Measurements from ENCODE around the gene TRMU. TPM values are rescaled to one million over a fixed set of nuclear protein-coding genes. Genes with fewer than 3 reads are reported as not detected.
"Not testable (repeated sequence)": the region's sequence is repeated elsewhere in the genome, so short reads cannot be mapped to it uniquely, and the experiment has no call there.

TRMU gene
- polyA plus RNA-seq, 10 donors = 20.2 to 37.8 (median 30.6) TPM

- DNase-seq = no peak
Measured at GRCh38 chr22:46382524-46382923, 47.0 kb downstream of the TRMU start.

DNA sequence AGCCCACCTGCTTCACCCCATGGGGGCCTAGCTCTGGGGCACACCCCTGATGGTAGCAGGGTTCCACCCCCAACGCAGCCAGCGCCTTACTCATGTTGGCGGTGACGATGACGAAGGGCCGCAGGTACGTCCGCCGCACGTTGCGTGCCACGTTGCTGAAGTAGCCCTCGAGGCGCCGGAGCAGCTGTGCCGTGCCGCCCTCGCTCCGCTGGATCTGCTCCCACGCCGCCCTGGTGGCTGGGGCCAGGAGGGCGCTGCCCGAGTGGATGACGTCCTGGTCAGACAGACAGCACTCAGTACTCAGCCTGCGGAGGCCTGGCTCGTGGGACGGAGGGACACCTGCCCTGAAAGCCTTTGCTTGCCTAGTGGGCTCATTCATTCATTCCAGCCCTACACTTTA is 50.8 kb downstream of the TRMU start:
- no peak for DNase-seq

- DNase-seq = no peak
Measured at GRCh38 chr22:46387748-46388147, 52.2 kb downstream of the TRMU start.

DNA sequence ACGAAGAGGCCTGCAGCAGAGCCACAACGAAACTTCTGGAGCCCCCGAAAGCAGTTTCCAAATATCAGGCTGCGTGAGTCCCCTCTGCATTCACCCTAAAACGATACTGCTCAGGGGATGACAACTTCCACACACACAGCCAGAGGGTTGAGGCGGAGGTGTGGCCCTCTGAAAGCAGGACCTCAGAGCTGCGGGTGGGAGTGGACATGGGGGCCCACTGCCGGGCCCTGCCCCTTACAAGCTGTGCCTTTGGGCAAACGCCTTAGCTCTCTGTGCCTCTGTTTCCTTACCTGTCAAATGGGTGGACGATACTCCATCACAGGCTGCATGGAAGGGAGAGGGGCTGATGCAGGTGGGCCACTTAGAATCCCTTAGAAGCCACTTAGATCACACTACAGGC is 53.1 kb downstream of the TRMU start:
- DNase-seq = no peak

GRCh38 chr22:46389081-46389480 is 53.6 kb downstream of the TRMU start:
- no peak for DNase-seq

- no peak for DNase-seq
Measured at GRCh38 chr22:46390105-46390651, 54.7 kb downstream of the TRMU start.

DNA sequence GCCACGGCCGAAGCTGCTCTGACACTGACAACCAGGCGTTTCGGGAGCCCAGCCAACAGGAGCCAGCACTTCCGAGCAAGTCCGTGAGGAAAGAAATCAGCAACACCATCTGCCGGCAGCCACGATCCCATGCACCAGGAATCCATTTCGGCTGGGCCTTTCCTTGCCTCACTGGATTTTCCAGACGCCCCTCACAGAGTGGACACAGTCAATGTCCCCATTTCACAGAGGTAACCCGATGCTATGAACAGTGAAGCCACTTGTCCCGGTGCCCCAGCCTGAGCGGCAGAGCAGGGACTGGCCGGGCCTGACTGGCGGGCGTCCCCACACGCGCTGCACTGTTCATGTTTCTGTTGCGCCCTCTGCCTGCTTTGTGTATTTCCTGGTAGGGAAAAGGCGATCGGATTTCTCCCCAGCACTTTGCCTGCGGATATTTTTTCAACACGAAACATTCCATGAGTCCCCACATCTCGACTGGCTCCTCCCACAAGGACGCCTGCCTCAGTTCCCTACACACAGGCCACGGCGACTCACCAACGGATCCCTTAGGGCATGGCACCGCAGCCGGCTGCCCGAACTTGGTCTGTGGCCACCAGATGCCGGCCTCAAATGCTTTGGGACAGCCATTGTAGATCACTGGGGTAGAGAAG is 55.3 kb downstream of the TRMU start:
- DNase-seq = peak; percentile 72 to 91 (median 84)

GRCh38 chr22:46391486-46392136 is 56.1 kb downstream of the TRMU start:
- DNase-seq = no peak

- no peak for DNase-seq
Measured at GRCh38 chr22:46392137-46392844, 56.8 kb downstream of the TRMU start.

DNA sequence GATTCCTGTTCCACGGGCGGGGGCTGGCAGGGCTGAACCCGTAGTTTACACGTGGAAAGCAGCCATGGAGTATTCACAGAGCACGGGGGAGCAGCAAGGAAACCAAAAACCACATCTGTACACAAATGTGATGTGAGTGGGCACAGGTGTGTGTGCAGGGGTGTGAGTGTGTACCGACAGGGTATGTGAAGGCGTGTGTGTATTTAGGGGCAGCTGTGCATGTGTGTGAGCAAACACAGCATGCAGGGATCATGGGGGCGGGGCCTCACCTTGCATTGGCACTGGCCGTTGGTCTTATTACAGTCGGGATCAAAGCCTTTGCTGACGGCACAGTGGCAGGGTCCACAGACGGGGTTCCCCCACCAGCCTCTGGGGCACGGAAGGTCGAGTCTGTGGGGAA is 58.4 kb downstream of the TRMU start:
- no peak for DNase-seq

DNA sequence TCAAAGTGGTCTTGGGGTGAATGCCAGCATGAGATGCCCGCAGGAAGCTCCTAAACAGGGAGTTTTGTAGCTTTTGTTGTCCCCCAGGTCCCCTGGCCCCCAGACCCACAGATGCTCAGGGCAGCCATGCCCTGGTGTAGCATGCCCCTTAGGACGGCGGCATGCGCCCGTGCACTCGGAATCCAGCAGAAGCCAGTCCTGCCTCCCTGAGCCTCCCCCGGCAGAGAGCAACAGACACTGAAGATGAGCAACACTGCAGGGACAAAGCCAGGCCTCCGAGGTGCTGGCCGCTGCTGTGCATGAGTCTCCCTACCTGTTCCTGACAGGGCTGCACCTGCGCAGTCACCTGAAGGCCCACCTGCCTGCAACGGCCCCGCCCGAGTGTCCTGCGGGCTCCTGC is 59.1 kb downstream of the TRMU start:
- no peak for DNase-seq

DNA sequence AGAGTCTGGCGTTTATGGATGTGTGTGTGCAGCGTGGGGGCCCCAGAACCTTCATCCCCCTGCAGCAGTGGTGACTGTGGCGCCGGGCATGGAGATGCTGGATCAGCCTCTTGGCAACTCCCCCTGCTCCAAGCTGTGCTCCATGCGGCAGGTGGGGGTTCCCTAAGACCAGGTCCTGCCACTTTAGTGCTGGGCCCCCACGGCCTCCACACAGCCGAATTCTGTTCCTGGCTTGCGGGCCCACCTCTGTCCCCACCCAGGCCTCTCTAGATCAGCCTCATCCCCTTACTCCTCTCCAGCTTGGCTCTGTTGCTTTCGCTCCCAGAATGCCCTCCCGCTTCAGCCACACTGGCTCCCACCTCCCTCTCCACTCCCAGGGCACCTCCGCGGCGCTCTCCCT is 59.6 kb downstream of the TRMU start:
- no peak for DNase-seq

- not testable (repeated sequence) for DNase-seq
Measured at GRCh38 chr22:46397049-46397448, 61.5 kb downstream of the TRMU start.

DNA sequence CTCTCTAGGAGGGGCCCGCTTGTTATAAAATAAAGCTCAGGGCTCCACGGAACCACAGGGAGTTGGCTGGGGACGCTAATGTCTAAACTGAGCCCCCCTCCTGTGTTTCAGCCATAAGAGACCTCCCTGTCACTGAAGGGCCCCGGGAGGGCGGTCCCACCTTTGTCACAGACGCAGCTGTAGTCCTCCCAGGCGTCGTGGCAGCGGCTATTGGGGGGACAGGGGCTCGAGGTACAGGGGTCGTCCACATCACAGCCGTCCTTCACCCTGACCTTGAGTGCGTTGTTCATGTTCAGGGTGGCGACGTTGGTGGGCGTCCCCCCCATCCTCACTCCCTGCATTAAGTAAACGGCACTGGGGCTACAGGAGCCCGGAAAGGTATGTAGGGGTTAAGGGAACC is 62.0 kb downstream of the TRMU start:
- no peak for DNase-seq

GRCh38 chr22:46397951-46398350 is 62.4 kb downstream of the TRMU start:
- no peak for DNase-seq

DNA sequence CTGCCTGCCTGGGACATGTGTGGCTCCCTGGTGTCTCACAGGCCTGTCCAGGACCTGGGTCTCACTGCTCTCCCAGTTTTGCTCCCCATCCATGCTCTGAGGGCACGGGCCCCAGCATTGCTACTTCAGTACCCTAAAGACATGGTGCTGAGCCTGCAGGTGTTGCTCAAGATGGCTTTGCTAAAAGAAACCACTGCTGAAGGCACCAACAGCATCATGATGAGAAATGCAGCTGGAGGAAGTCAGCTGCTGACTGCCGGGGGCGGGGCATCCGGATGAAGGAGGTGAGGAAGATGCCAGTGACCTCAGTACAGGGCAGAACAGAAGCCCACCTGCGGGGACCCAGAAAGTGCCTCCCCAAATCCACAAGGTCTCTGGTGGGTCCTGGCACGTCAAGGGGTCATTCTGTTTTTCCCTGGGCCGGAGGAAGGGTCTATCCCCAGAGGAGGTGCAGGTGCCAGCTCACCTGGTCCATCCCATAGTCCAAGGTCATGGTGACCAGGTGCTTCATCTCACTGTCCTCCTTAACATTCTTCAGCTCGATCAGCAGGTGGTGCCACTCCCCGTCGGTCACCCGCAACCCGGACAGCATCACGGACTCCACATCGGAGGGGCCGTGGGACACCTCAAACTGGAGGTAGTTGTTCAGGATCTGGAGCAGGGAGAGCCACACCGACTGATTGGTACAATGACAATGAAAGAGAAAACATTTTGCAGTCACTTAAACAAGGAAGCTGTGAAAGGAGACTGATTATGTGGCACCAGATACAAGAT is 63.9 kb downstream of the TRMU start:
- DNase-seq = no peak

DNA sequence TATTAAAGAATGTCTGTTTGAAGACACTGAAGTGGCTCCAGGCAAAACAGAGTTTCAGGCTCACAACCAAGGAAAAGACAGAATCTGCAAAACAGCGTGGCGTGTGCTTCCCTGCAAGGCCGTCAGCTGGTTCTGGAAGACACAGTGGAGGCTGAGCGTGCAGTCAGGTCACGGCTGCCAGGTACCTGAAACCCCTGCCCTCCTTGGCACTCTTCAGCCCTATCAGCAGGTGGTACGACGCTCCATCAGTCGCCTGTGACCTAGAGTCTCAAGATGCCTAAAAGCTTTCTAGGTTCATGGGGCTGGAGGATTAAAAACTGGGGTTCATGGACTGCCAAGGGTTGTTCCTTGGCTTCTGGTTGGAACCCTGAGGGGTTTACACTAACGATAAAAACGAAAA is 65.9 kb downstream of the TRMU start:
- no peak for DNase-seq

DNA sequence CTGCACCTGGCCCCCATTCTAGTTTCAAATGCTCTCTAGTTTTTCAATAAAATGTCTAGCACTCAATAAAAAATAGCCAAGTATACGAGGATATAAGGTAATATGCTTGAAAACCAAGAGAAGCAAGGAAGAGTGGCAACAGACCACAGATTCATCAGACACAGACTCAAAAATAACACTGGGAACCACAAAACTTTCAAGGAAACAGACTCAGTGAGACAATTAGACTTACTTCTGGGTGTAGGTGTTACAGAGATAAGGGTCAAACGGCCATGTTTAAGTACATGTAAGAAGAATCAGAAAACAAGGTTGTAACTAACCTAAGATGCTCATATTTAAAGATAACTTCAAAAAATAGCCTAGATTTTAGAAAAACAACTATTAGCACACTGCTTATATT is 67.0 kb downstream of the TRMU start:
- no peak for DNase-seq

GRCh38 chr22:46403880-46404279 is 68.4 kb downstream of the TRMU start:
- DNase-seq = not testable (repeated sequence)

DNA sequence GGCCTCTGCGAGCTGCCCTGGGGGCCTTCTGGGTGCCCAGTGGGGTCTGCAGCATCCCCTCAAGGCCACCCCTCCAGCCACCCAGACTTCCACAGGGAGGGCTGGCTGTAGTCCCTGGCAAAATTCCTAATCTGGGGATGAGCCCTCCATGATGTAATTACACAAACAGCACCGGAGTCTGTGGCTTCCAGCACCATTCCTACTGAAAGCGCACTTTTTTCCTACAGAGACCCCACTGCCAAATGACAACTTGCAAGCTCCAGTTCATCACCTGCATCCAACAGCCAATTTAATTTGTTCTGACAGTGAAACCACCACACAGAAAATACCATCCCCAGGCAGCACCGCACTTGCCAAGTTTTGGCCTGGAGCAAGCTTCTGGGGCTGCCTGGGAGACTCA is 70.4 kb downstream of the TRMU start:
- no peak for DNase-seq

DNA sequence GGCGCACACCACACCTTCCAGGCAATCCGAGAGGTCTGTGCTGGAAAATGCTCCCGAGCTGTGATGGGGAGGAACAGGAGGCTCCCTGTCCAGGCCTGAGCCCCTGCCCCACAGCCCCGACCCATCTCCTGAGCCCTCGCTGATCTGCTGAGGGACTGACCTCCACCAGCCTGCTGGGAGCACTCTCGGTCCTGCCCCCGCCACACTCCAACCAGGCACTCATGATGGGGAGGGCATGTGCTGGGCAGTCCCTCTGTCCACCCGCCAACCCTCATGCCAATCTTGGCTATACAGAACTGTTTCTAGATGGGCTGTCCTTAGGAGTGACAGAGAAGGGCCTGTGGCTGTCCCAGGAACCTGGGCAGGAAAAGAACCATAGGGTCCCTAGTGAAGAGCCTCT is 70.8 kb downstream of the TRMU start:
- no peak for DNase-seq

DNA sequence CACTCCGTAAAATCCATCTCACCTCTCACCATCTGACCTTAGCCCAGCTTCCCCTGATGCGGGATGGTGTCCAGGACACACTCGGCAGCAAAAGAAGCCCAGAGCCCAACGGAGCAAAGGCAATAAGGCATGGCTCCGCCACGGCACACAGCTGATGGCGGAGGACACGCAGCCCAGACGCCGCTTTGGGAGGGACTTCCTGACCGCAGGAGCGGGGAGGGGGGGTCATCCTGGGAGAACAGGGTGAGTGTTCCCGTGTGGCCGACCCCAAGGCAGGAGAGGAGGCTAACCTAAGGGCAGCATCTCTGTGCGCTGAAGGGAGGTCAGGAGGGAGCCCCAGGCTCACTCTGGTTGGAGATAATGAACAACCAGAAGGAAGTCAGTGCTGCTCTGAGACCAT is 71.3 kb downstream of the TRMU start:
- no peak for DNase-seq

All from muscle of back (tissue), 11 donors.